Measurements from ENCODE around the gene SPIRE2.
"Not testable (repeated sequence)": the region's sequence is repeated elsewhere in the genome, so short reads cannot be mapped to it uniquely, and the experiment has no call there.

The SPIRE2 gene

GRCh38 chr16:89828199-89828869 lies at the start of gene SPIRE2:
SPIRE2 (plus strand) TSS chr16:89828475; CDS start chr16:89828551, 76 bp downstream.
- DNase-seq (peak; percentile 68 to 70), ATAC-seq (peak; percentile 91)
- peaks cover 48% of the 10 kb centered on the region for H3K27me3 Mint-ChIP-seq
- no peaks in the 10 kb centered on the region for H3K9me3 Mint-ChIP-seq
- peaks cover 6% of the 10 kb centered on the region for H3K4me1 Mint-ChIP-seq
- no peak within 1 kb of the TSS for H3K27ac Mint-ChIP-seq
- H3K4me3 Mint-ChIP-seq = peak within 1 kb of the TSS; percentile 41 to 60

- H3K4me1 Mint-ChIP-seq = peaks cover under 1% of the 10 kb centered on the region
- no peaks in the 10 kb centered on the region for H3K9me3 Mint-ChIP-seq
- DNase-seq = no peak
- no peak for ATAC-seq
- no peak overlapping the region for H3K27ac Mint-ChIP-seq
- H3K4me3 Mint-ChIP-seq = no peak overlapping the region
- H3K27me3 Mint-ChIP-seq = no peaks in the 10 kb centered on the region
These were observed 48.9 kb upstream of the SPIRE2 start for GRCh38 chr16:89779231-89779908.

- Mint-ChIP-seq H3K9me3 (no peaks in the 10 kb centered on the region), H3K4me3 (no peak overlapping the region), H3K27ac (no peak overlapping the region), H3K27me3 (no peaks in the 10 kb centered on the region), H3K4me1 (peaks cover 6% of the 10 kb centered on the region)
- DNase-seq = no peak
- no peak for ATAC-seq
These were observed 48.4 kb upstream of the SPIRE2 start for GRCh38 chr16:89779909-89780305.

GRCh38 chr16:89782489-89782888 lies 45.8 kb upstream of the SPIRE2 start:
- ATAC-seq (no peak), DNase-seq (no peak)
- Mint-ChIP-seq H3K4me1 (peaks cover 32% of the 10 kb centered on the region), H3K4me3 (no peak overlapping the region), H3K9me3 (no peaks in the 10 kb centered on the region), H3K27ac (peak overlapping the region in 1 of 2 donors; percentile 65), H3K27me3 (no peaks in the 10 kb centered on the region)

- not testable (repeated sequence) for H3K27ac Mint-ChIP-seq
These were observed 44.3 kb upstream of the SPIRE2 start for GRCh38 chr16:89783952-89784351.

GRCh38 chr16:89784406-89784805 lies 43.9 kb upstream of the SPIRE2 start:
- ATAC-seq = no peak
- Mint-ChIP-seq H3K27ac (no peak overlapping the region), H3K27me3 (no peaks in the 10 kb centered on the region), H3K4me1 (peaks cover 33% of the 10 kb centered on the region), H3K4me3 (no peak overlapping the region), H3K9me3 (no peaks in the 10 kb centered on the region)
- DNase-seq = no peak

More at GRCh38 chr16:89783952-89784351, 44.3 kb upstream of the SPIRE2 start:
- H3K4me1 Mint-ChIP-seq = peaks cover 33% of the 10 kb centered on the region
- not testable (repeated sequence) for ATAC-seq, H3K9me3 Mint-ChIP-seq, DNase-seq, H3K4me3 Mint-ChIP-seq, H3K27me3 Mint-ChIP-seq

- Mint-ChIP-seq H3K4me1 (peaks cover 33% of the 10 kb centered on the region), H3K27me3 (no peaks in the 10 kb centered on the region), H3K9me3 (no peaks in the 10 kb centered on the region), H3K4me3 (no peak overlapping the region), H3K27ac (no peak overlapping the region)
- DNase-seq (no peak), ATAC-seq (peak; percentile 15)
These were observed 42.6 kb upstream of the SPIRE2 start for GRCh38 chr16:89785523-89786155.

- H3K9me3 Mint-ChIP-seq = no peaks in the 10 kb centered on the region
- ATAC-seq = no peak
- H3K27me3 Mint-ChIP-seq = no peaks in the 10 kb centered on the region
- DNase-seq = no peak
- peak overlapping the region in 1 of 2 donors; percentile 31 for H3K4me3 Mint-ChIP-seq
- H3K4me1 Mint-ChIP-seq = peaks cover 33% of the 10 kb centered on the region
- no peak overlapping the region for H3K27ac Mint-ChIP-seq
These were observed 41.6 kb upstream of the SPIRE2 start for GRCh38 chr16:89786474-89787364.

- Mint-ChIP-seq H3K27me3 (no peaks in the 10 kb centered on the region), H3K9me3 (no peaks in the 10 kb centered on the region), H3K27ac (peak overlapping the region in 1 of 2 donors; percentile 82), H3K4me1 (peaks cover 35% of the 10 kb centered on the region), H3K4me3 (no peak overlapping the region)
- DNase-seq (no peak), ATAC-seq (no peak)
These were observed 40.9 kb upstream of the SPIRE2 start for GRCh38 chr16:89787365-89787805.

- Mint-ChIP-seq H3K27me3 (no peaks in the 10 kb centered on the region), H3K4me3 (no peak overlapping the region), H3K27ac (no peak overlapping the region), H3K9me3 (no peaks in the 10 kb centered on the region), H3K4me1 (peaks cover 23% of the 10 kb centered on the region)
- ATAC-seq (no peak), DNase-seq (no peak)
These were observed 36.8 kb upstream of the SPIRE2 start for GRCh38 chr16:89791278-89791995.

- H3K27me3 Mint-ChIP-seq, ATAC-seq, H3K4me3 Mint-ChIP-seq, H3K9me3 Mint-ChIP-seq: not testable (repeated sequence)
- DNase-seq = peak; percentile 27 to 44
- H3K4me1 Mint-ChIP-seq = peaks cover 11% of the 10 kb centered on the region
- peak overlapping the region in 1 of 2 donors; percentile 28 for H3K27ac Mint-ChIP-seq
These were observed 35.2 kb upstream of the SPIRE2 start for GRCh38 chr16:89793092-89793491.

GRCh38 chr16:89793955-89794354 lies 34.3 kb upstream of the SPIRE2 start:
- Mint-ChIP-seq H3K27me3 (no peaks in the 10 kb centered on the region), H3K4me1 (peaks cover 11% of the 10 kb centered on the region), H3K9me3 (no peaks in the 10 kb centered on the region), H3K27ac (no peak overlapping the region), H3K4me3 (no peak overlapping the region)
- DNase-seq = no peak
- ATAC-seq = no peak

GRCh38 chr16:89795676-89796075 lies 32.6 kb upstream of the SPIRE2 start:
- Mint-ChIP-seq H3K27ac (peak overlapping the region in 1 of 2 donors; percentile 91), H3K27me3 (no peaks in the 10 kb centered on the region), H3K9me3 (no peaks in the 10 kb centered on the region), H3K4me1 (peaks cover 11% of the 10 kb centered on the region), H3K4me3 (no peak overlapping the region)
- ATAC-seq (no peak), DNase-seq (no peak)

- Mint-ChIP-seq H3K27ac (peak overlapping the region in 1 of 2 donors; percentile 91), H3K4me3 (no peak overlapping the region), H3K4me1 (peaks cover 11% of the 10 kb centered on the region), H3K9me3 (no peaks in the 10 kb centered on the region), H3K27me3 (no peaks in the 10 kb centered on the region)
- ATAC-seq = no peak
- no peak for DNase-seq
These were observed 32.2 kb upstream of the SPIRE2 start for GRCh38 chr16:89796104-89796503.

- Mint-ChIP-seq H3K4me1 (peaks cover 2% of the 10 kb centered on the region), H3K9me3 (no peaks in the 10 kb centered on the region), H3K4me3 (no peak overlapping the region), H3K27me3 (no peaks in the 10 kb centered on the region), H3K27ac (peak overlapping the region in 1 of 2 donors; percentile 54)
- no peak for ATAC-seq
- no peak for DNase-seq
These were observed 30.1 kb upstream of the SPIRE2 start for GRCh38 chr16:89798126-89798525.
